GM12878 (cell line): ENCODE results near the gene EXOC3L1. TPM values are rescaled to one million over a fixed set of nuclear protein-coding genes. Genes with fewer than 3 reads are reported as not detected.

Experiments used
- ATAC-seq: fragments of 200-7000 bp; cut with Tn5 transposase; 3 replicates; pipeline ENCODE4 v1.9.1; 2020; ENCODE audit warnings: mild to moderate bottlenecking, moderate library complexity
- BruUV-seq: library from RNA; stranded (reverse); fragments of 400-500 nt; replicated peaks from 2 replicates; lab custom pipeline; 2021; lab: Mats Ljungman, UMichigan
- CTCF ChIA-PET: fragments of 300-600 bp; sonication (Branson Sonifier 250); formaldehyde crosslinking; extraction: SDS; loops from one replicate; lab custom pipeline; 2021; ENCODE audit warnings: inconsistent platforms; lab: Yijun Ruan, JAX
- POLR2A ChIA-PET: fragments of 350-600 bp; formaldehyde crosslinking; extraction: SDS; loops from one replicate; lab custom pipeline; 2021; ENCODE audit warnings: inconsistent platforms; lab: Charles Lee
- RAD21 ChIA-PET: fragments of 300-600 bp; sonication (Branson Sonifier 250); formaldehyde crosslinking; loops from one replicate; lab custom pipeline; 2023; ENCODE audit warnings: antibody characterized with exemption; ENCODE audit not compliant: unreplicated experiment; lab: Charles Lee
- SMC1A ChIA-PET: fragments of 300-600 bp; sonication (Branson Sonifier 250); formaldehyde crosslinking; loops from one replicate; lab custom pipeline; 2023; ENCODE audit not compliant: unreplicated experiment, uncharacterized antibody; lab: Charles Lee
- DNase-seq: peaks from one replicate; pipeline ENCODE4 v3.0.0-alpha.2; 2011; ENCODE audit warnings: low read depth, low spot score
- FAIRE-seq: peaks from 3 replicates; lab custom pipeline; 2011; peaks lifted over from hg19 to GRCh38; lab: Jason Lieb, UNC
- H2AFZ ChIP-seq: 2 replicates; pipeline ENCODE4 v1.6.0; 2011; ENCODE audit warnings: low read depth, low read length, control low read depth; ENCODE audit not compliant: control insufficient read depth
- H3K27ac ChIP-seq: 2 replicates; pipeline ENCODE4 v1.5.1; 2011; ENCODE audit warnings: control low read depth; ENCODE audit not compliant: control insufficient read depth, insufficient read depth
- H3K27me3 ChIP-seq, 2 experiments: replicated peaks in 1 of 2; 2 replicates each; pipeline versions ENCODE4 v1.6.0 to v1.6.1; 2011; ENCODE audit warnings: low read length in 1 of 2; ENCODE audit not compliant: control insufficient read depth in 2 of 2, insufficient read depth in 2 of 2
- H3K36me3 ChIP-seq, 2 experiments: 2 replicates each; pipeline ENCODE4 v1.5.1; 2011; ENCODE audit warnings: low read length in 1 of 2; ENCODE audit not compliant: control insufficient read depth in 2 of 2, insufficient read depth in 2 of 2
- H3K4me1 ChIP-seq: 2 replicates; pipeline ENCODE4 v1.6.1; 2011; ENCODE audit warnings: mild to moderate bottlenecking, low read length, moderate library complexity, mixed read lengths; ENCODE audit not compliant: control insufficient read depth, insufficient read depth
- H3K4me2 ChIP-seq: 2 replicates; pipeline ENCODE4 v1.6.0; 2011; ENCODE audit warnings: control low read depth; ENCODE audit not compliant: control insufficient read depth, insufficient read depth
- H3K4me3 ChIP-seq: fragments of 200-600 bp; sonication (generic); 2 replicates; pipeline ENCODE4 v1.5.1; 2016
- H3K79me2 ChIP-seq: 2 replicates; pipeline ENCODE4 v1.6.0; 2011; ENCODE audit warnings: low read length; ENCODE audit not compliant: control insufficient read depth, insufficient read depth
- H3K9ac ChIP-seq: 2 replicates; pipeline ENCODE4 v1.8.0; 2011; ENCODE audit warnings: low read length, control low read depth, mixed read lengths; ENCODE audit not compliant: control insufficient read depth, insufficient read depth
- H3K9me3 ChIP-seq: replicated peaks from 3 replicates; pipeline ENCODE4 v1.5.1; 2011; ENCODE audit warnings: mild to moderate bottlenecking, low read length; ENCODE audit not compliant: control insufficient read depth, insufficient read depth
- H4K20me1 ChIP-seq: 2 replicates; pipeline ENCODE4 v1.6.0; 2011; ENCODE audit not compliant: control insufficient read depth, insufficient read depth
- ATF7 ChIP-seq: fragments of 450-650 bp; IDR thresholded peaks from 2 replicates; pipeline ENCODE4 v1.6.1; 2016; ENCODE audit warnings: low read depth, mild to moderate bottlenecking
- GATAD2B ChIP-seq: fragments of 450-650 bp; conservative IDR thresholded peaks from 2 replicates; pipeline ENCODE4 v1.6.1; 2017; ENCODE audit warnings: low read depth, mild to moderate bottlenecking, moderate library complexity
- KLF5 ChIP-seq: fragments of 450-650 bp; IDR thresholded peaks from 2 replicates; pipeline ENCODE4 v1.6.1; 2014; ENCODE audit warnings: mild to moderate bottlenecking; ENCODE audit not compliant: partially characterized antibody
- NFYA ChIP-seq: IDR thresholded peaks from 2 replicates; pipeline ENCODE4 v1.6.1; 2011; ENCODE audit warnings: low read depth, mild to moderate bottlenecking, low read length, improper control_type of control experiment, borderline replicate concordance
- POLR2A ChIP-seq: IDR thresholded peaks from 2 replicates; pipeline ENCODE4 v1.6.1; 2011; ENCODE audit warnings: low read depth, mild to moderate bottlenecking, low read length
- RBBP5 ChIP-seq: fragments of 200-600 bp; sonication (generic); conservative IDR thresholded peaks from 2 replicates; pipeline ENCODE4 v1.6.1; 2016
- RCOR1 ChIP-seq: conservative IDR thresholded peaks from 2 replicates; pipeline ENCODE4 v1.6.1; 2012; ENCODE audit warnings: low read depth, low read length, improper control_type of control experiment
- RFX5 ChIP-seq: IDR thresholded peaks from 2 replicates; pipeline ENCODE4 v1.6.1; 2011; ENCODE audit warnings: low read depth, low read length, improper control_type of control experiment
- WGBS: methylation state at CpG from one replicate; pipeline ENCODE4 v1.1.6; 2016; ENCODE audit warnings: low lambda C conversion rate; ENCODE audit not compliant: insufficient replicate concordance, insufficient coverage; ENCODE audit errors: missing lambda C conversion rate; 5-methylcytosine and 5-hydroxymethylcytosine counted together
- in situ Hi-C: fragments of 300-500 bp; cut with MboI; formaldehyde crosslinking; loops from 9 replicates; pipeline ENCODE4 v1.14.3; 2018; ENCODE audit warnings: mixed read lengths
- intact Hi-C: fragments of 100-400 bp; cut with micrococcal nuclease; formaldehyde crosslinking; loops from one replicate; pipeline ENCODE4 v1.14.2; 2022; ENCODE audit not compliant: unreplicated experiment
- polyA plus RNA-seq, 11 experiments: library from polyadenylated mRNA; depleted of rRNA in 4 of 11; unstranded in 6 of 11; stranded (reverse) in 5 of 11; fragments of >200 nt; fragmentation: Nextera tagmentation in 4 of 11; fragmentation: Illumina TruSeq in 1 of 11; extraction: Ambion mirVana in 4 of 11; extraction: Trizol in 1 of 11; gene quantifications; 1 replicate in 1 of 11; 2 replicates in 10 of 11; pipeline versions ENCODE4 v1.2.1 to v1.2.3, GENCODE V29; 2011 to 2016; ENCODE audit warnings: inconsistent platforms in 2 of 11, missing spikeins in 2 of 11, low read depth in 1 of 11
- total RNA-seq, 4 experiments: library from RNA; depleted of rRNA in 3 of 4; stranded (reverse); fragments of >200 nt in 3 of 4; fragmentation: Illumina TruSeq in 1 of 4; extraction: Trizol in 1 of 4; gene quantifications; 2 replicates each; pipeline versions ENCODE4 v1.2.1 to v1.2.3, GENCODE V29; 2013 to 2021
- TF ChIP-seq, protein P1 (sequence below): fragments of 450-650 bp; formaldehyde crosslinking; IDR thresholded peaks from 2 replicates; pipeline ENCODE4 v1.4.0; 2020; ENCODE audit warnings: mild to moderate bottlenecking, moderate library complexity
- TF ChIP-seq, protein P2 (sequence below): fragments of 450-650 bp; IDR thresholded peaks from 2 replicates; pipeline ENCODE4 v1.6.1; 2016; ENCODE audit warnings: mild to moderate bottlenecking

Gene EXOC3L1
- total and polyA plus RNA-seq, 10 of the 15 experiments (the other 5 are each of a cell fraction or from before 2014, with no cell fraction given), result 0.07 to 0.42 TPM; not detected in 8

- FAIRE-seq, result no peak
- Histone ChIP-seq H3K4me3 (no peak overlapping the region), H3K36me3 (peaks cover 26 to 31% of the 10 kb centered on the region in 2 experiments; a peak in 3 of 4 replicates), H3K9me3 (no peaks in the 10 kb centered on the region), H3K27me3 (no peaks in the 10 kb centered on the region), H3K79me2 (no peaks in the 10 kb centered on the region), H3K4me2 (no peak overlapping the region), H3K9ac (no peak overlapping the region), H3K27ac (no peak overlapping the region), H2AFZ (no peak overlapping the region), H3K4me1 (no peaks in the 10 kb centered on the region), H4K20me1 (no peaks in the 10 kb centered on the region)
- TF ChIP-seq POLR2A (peak; percentile 36; the same call in 1 of the 2 replicates), RBBP5 (no peak)
- DNase-seq, result no peak
- WGBS, result 95% methylated on average over 9 of the region's 9 CpGs
- no peak for ATAC-seq
- ChIA-PET RAD21 (interaction anchor here (1.4 to 1.5 kb wide), 2 partner anchors 13 to 125 kb away, joined by 3 to 4 read pairs; no protein-coding TSS in a partner anchor), SMC1A (interaction anchor here (1.2 to 1.7 kb wide), 2 partner anchors 9 to 15 kb away, joined by 3 to 6 read pairs; no protein-coding TSS in a partner anchor), CTCF (no interaction called here), POLR2A (no interaction called here)
- intact Hi-C loops, result no loop called here
- in situ Hi-C loops, result no loop called here
- BruUV-seq, result no TSS peak
Observed at GRCh38 chr16:67142342-67142741, 47.6 kb downstream of the EXOC3L1 start.

DNA sequence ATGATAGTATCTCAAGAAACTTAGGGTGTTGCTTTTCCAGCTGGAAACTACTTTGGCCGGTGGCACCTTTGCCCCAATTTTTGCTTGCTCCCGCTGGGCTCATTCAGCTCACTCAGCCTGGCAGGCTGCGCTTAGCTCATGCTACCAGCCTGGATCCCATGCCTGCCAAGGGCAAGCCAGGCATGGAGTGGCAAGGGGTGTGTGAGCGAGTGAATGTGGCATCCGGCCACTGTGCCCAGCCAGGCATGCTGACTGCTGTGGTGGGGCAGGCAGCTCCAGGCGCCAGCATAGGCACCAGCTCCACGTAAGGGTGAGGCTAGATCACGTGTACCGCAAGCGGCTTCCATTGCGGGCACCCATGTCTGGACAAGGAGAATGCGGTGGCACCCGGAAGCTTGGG is 48.5 kb downstream of the EXOC3L1 start:
- intact Hi-C loops (no loop called here), in situ Hi-C loops (no loop called here)
- Histone ChIP-seq H3K27me3 (no peaks in the 10 kb centered on the region), H3K4me2 (no peak overlapping the region), H4K20me1 (no peaks in the 10 kb centered on the region), H3K4me1 (no peaks in the 10 kb centered on the region), H3K27ac (no peak overlapping the region), H3K36me3 (peaks cover 20 to 24% of the 10 kb centered on the region in 2 experiments; a peak in 3 of 4 replicates), H3K9me3 (no peaks in the 10 kb centered on the region), H3K9ac (no peak overlapping the region), H2AFZ (no peak overlapping the region), H3K4me3 (no peak overlapping the region), H3K79me2 (no peaks in the 10 kb centered on the region)
- no peak for FAIRE-seq
- POLR2A ChIA-PET, result interaction anchor here (1.5 kb wide), 1 partner anchor 9 kb away, joined by 9 read pairs; no protein-coding TSS in a partner anchor
- CTCF ChIA-PET, result interaction anchor here (0.7 to 2.5 kb wide), 5 partner anchors 9 to 123 kb away, joined by 3 to 15 read pairs (median 6); partner anchors contain the start of gene B3GNT9
- RAD21 ChIA-PET, result interaction anchor here (0.8 to 1.5 kb wide), 3 partner anchors 14 to 124 kb away, joined by 3 to 4 read pairs (median 3); partner anchors contain the start of gene CBFB
- no TSS peak for BruUV-seq
- no peak for ATAC-seq
- SMC1A ChIA-PET, result interaction anchor here (0.8 to 1.9 kb wide), 7 partner anchors 10 to 124 kb away, joined by 3 to 8 read pairs (median 4); partner anchors contain the start of gene PHAF1
- no peak for DNase-seq
- 91% methylated on average over 13 of the region's 13 CpGs for WGBS
- TF ChIP-seq GATAD2B, result no peak
- no peak for TF ChIP-seq RCOR1
- TF ChIP-seq NFYA, result no peak
- TF ChIP-seq ATF7, result no peak
- TF ChIP-seq RFX5, result no peak
- TF ChIP-seq, protein P1, sequence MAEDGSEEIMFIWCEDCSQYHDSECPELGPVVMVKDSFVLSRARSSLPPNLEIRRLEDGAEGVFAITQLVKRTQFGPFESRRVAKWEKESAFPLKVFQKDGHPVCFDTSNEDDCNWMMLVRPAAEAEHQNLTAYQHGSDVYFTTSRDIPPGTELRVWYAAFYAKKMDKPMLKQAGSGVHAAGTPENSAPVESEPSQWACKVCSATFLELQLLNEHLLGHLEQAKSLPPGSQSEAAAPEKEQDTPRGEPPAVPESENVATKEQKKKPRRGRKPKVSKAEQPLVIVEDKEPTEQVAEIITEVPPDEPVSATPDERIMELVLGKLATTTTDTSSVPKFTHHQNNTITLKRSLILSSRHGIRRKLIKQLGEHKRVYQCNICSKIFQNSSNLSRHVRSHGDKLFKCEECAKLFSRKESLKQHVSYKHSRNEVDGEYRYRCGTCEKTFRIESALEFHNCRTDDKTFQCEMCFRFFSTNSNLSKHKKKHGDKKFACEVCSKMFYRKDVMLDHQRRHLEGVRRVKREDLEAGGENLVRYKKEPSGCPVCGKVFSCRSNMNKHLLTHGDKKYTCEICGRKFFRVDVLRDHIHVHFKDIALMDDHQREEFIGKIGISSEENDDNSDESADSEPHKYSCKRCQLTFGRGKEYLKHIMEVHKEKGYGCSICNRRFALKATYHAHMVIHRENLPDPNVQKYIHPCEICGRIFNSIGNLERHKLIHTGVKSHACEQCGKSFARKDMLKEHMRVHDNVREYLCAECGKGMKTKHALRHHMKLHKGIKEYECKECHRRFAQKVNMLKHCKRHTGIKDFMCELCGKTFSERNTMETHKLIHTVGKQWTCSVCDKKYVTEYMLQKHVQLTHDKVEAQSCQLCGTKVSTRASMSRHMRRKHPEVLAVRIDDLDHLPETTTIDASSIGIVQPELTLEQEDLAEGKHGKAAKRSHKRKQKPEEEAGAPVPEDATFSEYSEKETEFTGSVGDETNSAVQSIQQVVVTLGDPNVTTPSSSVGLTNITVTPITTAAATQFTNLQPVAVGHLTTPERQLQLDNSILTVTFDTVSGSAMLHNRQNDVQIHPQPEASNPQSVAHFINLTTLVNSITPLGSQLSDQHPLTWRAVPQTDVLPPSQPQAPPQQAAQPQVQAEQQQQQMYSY (CRISPR knock-in tag), result no peak
- TF ChIP-seq, protein P2, sequence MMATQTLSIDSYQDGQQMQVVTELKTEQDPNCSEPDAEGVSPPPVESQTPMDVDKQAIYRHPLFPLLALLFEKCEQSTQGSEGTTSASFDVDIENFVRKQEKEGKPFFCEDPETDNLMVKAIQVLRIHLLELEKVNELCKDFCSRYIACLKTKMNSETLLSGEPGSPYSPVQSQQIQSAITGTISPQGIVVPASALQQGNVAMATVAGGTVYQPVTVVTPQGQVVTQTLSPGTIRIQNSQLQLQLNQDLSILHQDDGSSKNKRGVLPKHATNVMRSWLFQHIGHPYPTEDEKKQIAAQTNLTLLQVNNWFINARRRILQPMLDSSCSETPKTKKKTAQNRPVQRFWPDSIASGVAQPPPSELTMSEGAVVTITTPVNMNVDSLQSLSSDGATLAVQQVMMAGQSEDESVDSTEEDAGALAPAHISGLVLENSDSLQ, result no peak
- no peak for TF ChIP-seq KLF5
